HepG2 (cell line): Measurements from ENCODE around the gene CLIP2. TPM values are rescaled to one million over a fixed set of nuclear protein-coding genes. Genes with fewer than 3 reads are reported as not detected.
A peak's percentile ranks its signal among the peaks of the same experiment; 100 is the strongest.

ENCODE experiments used
- ETV6 ChIP-seq: sonication (generic); formaldehyde crosslinking; conservative IDR thresholded peaks from 2 replicates; pipeline ENCODE4 v1.4.0; 2020; ENCODE audit warnings: missing genetic modification reagents
- GATA4 ChIP-seq: sonication (generic); IDR thresholded peaks from 2 replicates; pipeline ENCODE4 v1.6.1; 2016; ENCODE audit warnings: antibody characterized with exemption, low read depth, borderline replicate concordance
- HNRNPL ChIP-seq: fragments of 200-400 bp; formaldehyde crosslinking; IDR thresholded peaks from 2 replicates; pipeline ENCODE4 v1.6.1; 2017; ENCODE audit warnings: mild to moderate bottlenecking, low read depth, low read length
- KLF6 ChIP-seq: IDR thresholded peaks from 2 replicates; pipeline ENCODE4 v1.8.0; 2016; ENCODE audit warnings: missing biosample characterization, missing genetic modification reagents
- MIER3 ChIP-seq: IDR thresholded peaks from 2 replicates; pipeline ENCODE4 v1.6.1; 2016; ENCODE audit warnings: missing compliant biosample characterization, borderline replicate concordance
- MYC ChIP-seq: sonication (generic); formaldehyde crosslinking; IDR thresholded peaks from 2 replicates; pipeline ENCODE4 v1.9.0; 2021; ENCODE audit warnings: missing genetic modification reagents, borderline replicate concordance
- ONECUT2 ChIP-seq: sonication (generic); formaldehyde crosslinking; IDR thresholded peaks from 2 replicates; pipeline ENCODE4 v1.4.0; 2020; ENCODE audit warnings: missing genetic modification reagents
- PTBP1 ChIP-seq: fragments of 200-400 bp; formaldehyde crosslinking; IDR thresholded peaks from 2 replicates; pipeline ENCODE4 v1.6.1; 2018; ENCODE audit warnings: low read length, low read depth; ENCODE audit not compliant: poor library complexity, severe bottlenecking
- SKIL ChIP-seq: sonication (generic); formaldehyde crosslinking; IDR thresholded peaks from 2 replicates; pipeline ENCODE4 v1.8.0; 2022; ENCODE audit warnings: missing genetic modification reagents, mild to moderate bottlenecking, moderate library complexity, borderline replicate concordance
- TEAD3 ChIP-seq: optimal IDR thresholded peaks from 2 replicates; pipeline ENCODE3; 2016; ENCODE audit warnings: borderline replicate concordance
- UBTF ChIP-seq: sonication (generic); formaldehyde crosslinking; IDR thresholded peaks from 2 replicates; pipeline ENCODE4 v1.4.0; 2020; ENCODE audit warnings: mild to moderate bottlenecking, missing genetic modification reagents
- ZNF546 ChIP-seq: sonication (generic); formaldehyde crosslinking; conservative IDR thresholded peaks from 2 replicates; pipeline ENCODE4 v1.8.1; 2023; ENCODE audit warnings: mild to moderate bottlenecking, missing genetic modification reagents
- ZNF687 ChIP-seq: sonication (generic); formaldehyde crosslinking; IDR thresholded peaks from 2 replicates; pipeline ENCODE4 v1.5.1; 2020; ENCODE audit warnings: mild to moderate bottlenecking, missing genetic modification reagents, moderate library complexity
- ZNF770 ChIP-seq: sonication (generic); formaldehyde crosslinking; IDR thresholded peaks from 2 replicates; pipeline ENCODE4 v1.5.0; 2020; ENCODE audit warnings: mild to moderate bottlenecking, missing genetic modification reagents
- ZNF773 ChIP-seq: sonication (generic); formaldehyde crosslinking; IDR thresholded peaks from 2 replicates; pipeline ENCODE4 v1.4.0; 2020; ENCODE audit warnings: missing genetic modification reagents, borderline replicate concordance
- ZUFSP ChIP-seq: sonication (generic); formaldehyde crosslinking; IDR thresholded peaks from 2 replicates; pipeline ENCODE4 v1.9.0; 2021; ENCODE audit warnings: missing genetic modification reagents, mild to moderate bottlenecking, borderline replicate concordance
- polyA plus RNA-seq, 8 experiments: library from polyadenylated mRNA; depleted of rRNA in 3 of 8; stranded (reverse) in 7 of 8; unstranded in 1 of 8; fragments of >200 nt; fragmentation: Illumina TruSeq in 4 of 8; extraction: Trizol in 4 of 8; gene quantifications; 2 replicates each; pipeline versions ENCODE4 v1.2.1 to v1.2.3, GENCODE V29; 2011 to 2016; ENCODE audit warnings: low read depth in 4 of 8, missing spikeins in 1 of 8, mixed read lengths in 1 of 8; ENCODE audit not compliant: insufficient read depth in 1 of 8
- total RNA-seq, 5 experiments: library from RNA; depleted of rRNA; stranded (reverse); fragments of >200 nt; fragmentation: Illumina TruSeq; extraction: Trizol; gene quantifications; 2 replicates each; pipeline ENCODE4 v1.2.3, GENCODE V29; 2016; ENCODE audit warnings: low read depth in 1 of 5

CLIP2 gene
- total and polyA plus RNA-seq, 2 of the 13 experiments (the other 11 are each of a cell fraction or from before 2014, with no cell fraction given), result 6.5 to 17.4 TPM

- TF ChIP-seq ZUFSP (CRISPR knock-in tag) (no peak), ONECUT2 (CRISPR knock-in tag) (no peak), ZNF546 (0 out of 2 replicates have a peak, but pooled peaks have one; percentile 31), UBTF (CRISPR knock-in tag) (0 out of 2 replicates have a peak, but pooled peaks have one; percentile 13), SKIL (0 out of 2 replicates have a peak, but pooled peaks have one; percentile 20), ZNF687 (peak; percentile 85), ZNF773 (no peak), MYC (peak; percentile 89), HNRNPL (no peak), TEAD3 (peak; percentile 17), GATA4 (0 out of 2 replicates have a peak, but pooled peaks have one; percentile 16), MIER3 (CRISPR knock-in tag) (peak; percentile 31; the same call in 1 of the 2 replicates), PTBP1 (no peak), ETV6 (CRISPR knock-in tag) (no peak), KLF6 (CRISPR knock-in tag) (no peak; the same call in 1 of the 2 replicates), ZNF770 (CRISPR knock-in tag) (no peak)
These were observed 163.6 kb downstream of the CLIP2 start (continued) for GRCh38 chr7:74452748-74453321.
